ENCODE results near the gene CTSE.

CTSE gene

DNA sequence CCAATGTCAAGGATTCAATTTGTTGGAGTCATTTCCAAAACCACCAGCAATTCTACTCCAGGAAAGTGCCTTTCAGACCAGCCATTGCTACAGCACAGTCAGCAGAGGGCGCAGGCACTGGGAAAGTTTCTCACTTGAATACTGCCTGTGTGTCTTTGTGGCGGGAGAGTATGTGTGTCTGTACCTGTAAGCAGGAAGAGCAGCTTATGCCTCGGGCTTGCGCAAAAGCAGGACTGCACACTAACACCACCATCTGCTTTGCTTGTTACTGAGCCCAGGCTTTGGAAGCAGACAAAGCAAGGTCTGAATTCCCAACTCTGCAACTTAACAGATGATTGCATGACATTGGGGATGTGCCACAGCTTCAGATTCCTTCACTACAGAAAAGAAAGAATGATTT, 7.0 kb upstream of the CTSE start:
- Histone ChIP-seq H3K9me3 (ENCODE audit: control insufficient read depth in 2 of 2, low read length in 2 of 2) (peaks cover 0 to 4% of the 10 kb centered on the region in 2 donors), H3K36me3 (ENCODE audit: control insufficient read depth in 2 of 2, insufficient read depth in 2 of 2, low read length in 2 of 2) (no peaks in the 10 kb centered on the region), H3K4me1 (ENCODE audit: control insufficient read depth, insufficient read depth, low read length) (no peaks in the 10 kb centered on the region), H3K4me3 (ENCODE audit: low read length in 2 of 2) (no peak overlapping the region), H3K27ac (ENCODE audit: low read length) (no peak overlapping the region), H3K27me3 (ENCODE audit: control insufficient read depth in 1 of 2, insufficient read depth in 2 of 2, low read length in 2 of 2) (peaks cover 3 to 5% of the 10 kb centered on the region in 2 donors), H3K9ac (ENCODE audit: low read length in 2 of 2) (no peak overlapping the region)

DNA sequence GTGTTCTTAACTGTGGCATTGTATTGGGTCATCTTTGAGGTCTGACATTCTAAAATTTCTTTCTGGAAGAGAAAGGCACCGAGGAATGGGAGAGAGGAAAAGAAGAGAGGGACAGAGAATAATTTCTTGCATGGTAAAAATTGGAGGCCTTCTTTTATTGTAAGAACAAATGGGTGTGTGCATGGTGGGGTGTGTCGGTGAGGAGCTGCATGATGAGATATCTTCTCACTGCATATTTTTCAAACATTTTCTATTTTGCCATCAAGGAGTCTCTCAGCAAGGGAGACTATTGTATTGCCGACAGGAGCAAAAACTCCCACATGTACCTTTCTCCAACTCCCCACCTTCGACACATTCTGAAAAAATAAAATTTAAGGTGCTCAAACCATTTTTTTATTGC, 6.5 kb upstream of the CTSE start:
- H3K27ac ChIP-seq (ENCODE audit: low read length): no peak overlapping the region
- H3K4me1 ChIP-seq (ENCODE audit: control insufficient read depth, insufficient read depth, low read length): no peaks in the 10 kb centered on the region
- H3K9me3 ChIP-seq (ENCODE audit: control insufficient read depth in 2 of 2, low read length in 2 of 2): peaks cover 0 to 4% of the 10 kb centered on the region in 2 donors
- no peaks in the 10 kb centered on the region for H3K36me3 ChIP-seq (ENCODE audit: control insufficient read depth in 2 of 2, insufficient read depth in 2 of 2, low read length in 2 of 2)
- no peak overlapping the region for H3K4me3 ChIP-seq (ENCODE audit: low read length in 2 of 2)
- H3K27me3 ChIP-seq (ENCODE audit: control insufficient read depth in 1 of 2, insufficient read depth in 2 of 2, low read length in 2 of 2): peaks cover 3 to 5% of the 10 kb centered on the region in 2 donors
- no peak overlapping the region for H3K9ac ChIP-seq (ENCODE audit: low read length in 2 of 2)

DNA sequence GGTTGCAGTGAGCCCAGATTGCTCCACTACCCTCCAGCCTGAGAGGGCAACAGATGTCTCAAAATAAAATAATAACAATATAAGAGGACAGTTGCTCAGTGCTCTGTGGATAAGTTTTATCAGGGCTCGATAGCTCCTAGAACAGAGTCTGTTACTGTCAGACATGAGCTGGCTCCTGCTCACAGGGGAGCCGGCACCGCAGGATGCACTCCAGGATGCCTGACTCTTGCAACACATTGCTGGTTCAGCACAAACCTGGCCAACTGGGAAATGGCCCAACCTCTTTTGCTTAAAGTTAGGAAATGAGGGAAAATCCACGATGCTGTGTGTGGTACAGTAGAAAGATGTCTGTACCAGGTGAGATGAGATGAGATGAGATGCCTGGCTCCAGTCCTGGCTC, 5.8 kb upstream of the CTSE start:
- Histone ChIP-seq H3K27ac (ENCODE audit: low read length) (no peak overlapping the region), H3K4me3 (ENCODE audit: low read length in 2 of 2) (no peak overlapping the region), H3K27me3 (ENCODE audit: control insufficient read depth in 1 of 2, insufficient read depth in 2 of 2, low read length in 2 of 2) (peaks cover 3 to 5% of the 10 kb centered on the region in 2 donors), H3K9ac (ENCODE audit: low read length in 2 of 2) (no peak overlapping the region), H3K9me3 (ENCODE audit: control insufficient read depth in 2 of 2, low read length in 2 of 2) (peaks cover 0 to 4% of the 10 kb centered on the region in 2 donors), H3K36me3 (ENCODE audit: control insufficient read depth in 2 of 2, insufficient read depth in 2 of 2, low read length in 2 of 2) (no peaks in the 10 kb centered on the region), H3K4me1 (ENCODE audit: control insufficient read depth, insufficient read depth, low read length) (no peaks in the 10 kb centered on the region)

DNA sequence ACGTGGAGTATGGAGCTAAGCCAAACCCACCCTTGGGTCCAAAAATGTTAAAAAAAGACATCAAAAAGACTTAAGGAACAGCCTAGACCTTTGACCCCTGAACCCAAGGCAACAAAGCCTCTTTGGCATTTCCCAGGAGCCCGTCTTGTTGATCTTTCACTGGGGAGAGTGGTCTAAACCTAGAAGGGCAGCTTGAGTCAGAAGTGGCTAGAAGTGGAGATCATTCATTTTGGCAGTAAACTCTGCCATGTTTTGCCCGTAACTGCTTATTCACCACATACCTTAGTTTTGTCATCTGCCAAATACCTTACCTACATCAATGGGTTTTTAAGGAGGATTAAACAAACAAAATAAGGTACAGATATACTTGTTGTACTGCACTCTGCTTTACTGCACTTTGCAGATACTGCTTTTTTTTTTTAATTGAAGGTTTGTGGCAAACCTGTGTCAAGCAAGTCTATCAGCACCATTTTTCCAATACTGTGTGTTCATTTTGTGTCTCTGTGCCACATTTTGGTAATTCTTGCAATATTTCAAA, 1.7 kb upstream of the CTSE start:
- Histone ChIP-seq H3K4me3 (ENCODE audit: low read length in 2 of 2) (no peak overlapping the region), H3K27ac (ENCODE audit: low read length) (no peak overlapping the region), H3K27me3 (ENCODE audit: control insufficient read depth in 1 of 2, insufficient read depth in 2 of 2, low read length in 2 of 2) (peaks cover 7 to 8% of the 10 kb centered on the region in 2 donors), H3K4me1 (ENCODE audit: control insufficient read depth, insufficient read depth, low read length) (no peaks in the 10 kb centered on the region), H3K9me3 (ENCODE audit: control insufficient read depth in 2 of 2, low read length in 2 of 2) (no peaks in the 10 kb centered on the region), H3K9ac (ENCODE audit: low read length in 2 of 2) (no peak overlapping the region), H3K36me3 (ENCODE audit: control insufficient read depth in 2 of 2, insufficient read depth in 2 of 2, low read length in 2 of 2) (no peaks in the 10 kb centered on the region)

DNA sequence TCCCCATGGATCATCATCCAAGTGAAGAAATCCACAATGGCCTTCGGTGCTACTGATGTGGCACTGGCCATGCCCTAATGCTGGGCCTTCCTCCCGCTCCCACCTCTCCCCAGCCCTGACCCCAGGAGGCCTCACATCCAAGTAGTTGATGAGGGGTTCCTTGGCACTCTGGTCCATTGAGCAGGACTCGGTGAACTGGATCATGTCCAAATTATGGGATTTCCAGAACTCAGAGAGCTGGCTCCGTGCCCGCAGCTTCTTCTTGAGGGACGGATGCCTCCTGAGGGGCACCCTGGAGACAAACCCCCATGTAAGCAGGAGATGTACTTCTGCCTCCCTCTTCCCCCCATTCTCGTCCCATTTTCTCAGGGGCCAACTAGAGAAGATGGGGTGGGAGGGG, 929 bp downstream of the CTSE start:
- no peak overlapping the region for H3K4me3 ChIP-seq (ENCODE audit: low read length in 2 of 2)
- H3K9ac ChIP-seq (ENCODE audit: low read length in 2 of 2): no peak overlapping the region
- H3K4me1 ChIP-seq (ENCODE audit: control insufficient read depth, insufficient read depth, low read length): no peaks in the 10 kb centered on the region
- H3K27me3 ChIP-seq (ENCODE audit: control insufficient read depth in 1 of 2, insufficient read depth in 2 of 2, low read length in 2 of 2): peaks cover 3 to 4% of the 10 kb centered on the region in 2 donors
- H3K9me3 ChIP-seq (ENCODE audit: control insufficient read depth in 2 of 2, low read length in 2 of 2): no peaks in the 10 kb centered on the region
- H3K36me3 ChIP-seq (ENCODE audit: control insufficient read depth in 2 of 2, insufficient read depth in 2 of 2, low read length in 2 of 2): no peaks in the 10 kb centered on the region
- H3K27ac ChIP-seq (ENCODE audit: low read length): no peak overlapping the region

DNA sequence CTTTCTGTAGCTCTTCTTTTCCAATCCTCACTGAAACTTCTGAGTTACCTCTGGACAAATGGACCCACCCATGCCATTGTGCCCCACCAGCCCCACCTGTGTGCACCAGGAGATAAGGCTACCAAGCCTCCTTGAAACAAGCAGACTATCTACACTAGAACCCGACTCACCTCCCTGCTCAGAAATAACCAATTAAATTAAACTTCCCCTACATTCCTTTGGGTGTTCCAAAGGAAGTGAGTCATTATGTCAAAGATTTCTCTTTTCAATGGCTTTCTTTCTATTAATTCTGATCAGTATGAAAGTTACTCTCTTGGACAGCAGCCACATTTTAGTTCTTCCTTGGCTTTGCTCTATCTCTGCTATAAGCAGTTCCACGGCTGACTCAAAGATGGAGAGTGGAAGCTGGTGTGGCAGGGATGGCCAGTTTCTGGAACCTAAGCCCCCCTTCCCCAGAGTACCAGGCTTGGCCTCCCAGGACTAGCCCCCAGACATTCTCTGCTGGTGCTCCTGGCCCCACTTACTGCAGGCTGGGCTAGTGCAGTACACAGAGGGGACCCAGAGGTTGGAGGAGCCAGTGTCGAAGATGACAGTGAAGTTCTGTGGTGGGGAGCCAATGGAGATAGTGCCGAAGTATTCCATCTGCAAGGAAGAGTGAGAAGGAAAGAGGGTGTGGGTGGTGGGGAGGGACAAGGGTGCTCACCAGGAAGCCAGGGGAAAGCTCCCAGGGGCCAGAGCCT, 1.9 kb downstream of the CTSE start:
- Histone ChIP-seq H3K9me3 (ENCODE audit: control insufficient read depth in 2 of 2, low read length in 2 of 2) (no peaks in the 10 kb centered on the region), H3K9ac (ENCODE audit: low read length in 2 of 2) (no peak overlapping the region), H3K4me3 (ENCODE audit: low read length in 2 of 2) (no peak overlapping the region), H3K4me1 (ENCODE audit: control insufficient read depth, insufficient read depth, low read length) (no peaks in the 10 kb centered on the region), H3K27me3 (ENCODE audit: control insufficient read depth in 1 of 2, insufficient read depth in 2 of 2, low read length in 2 of 2) (peaks cover 3 to 4% of the 10 kb centered on the region in 2 donors), H3K36me3 (ENCODE audit: control insufficient read depth in 2 of 2, insufficient read depth in 2 of 2, low read length in 2 of 2) (no peaks in the 10 kb centered on the region), H3K27ac (ENCODE audit: low read length) (no peak overlapping the region)

DNA sequence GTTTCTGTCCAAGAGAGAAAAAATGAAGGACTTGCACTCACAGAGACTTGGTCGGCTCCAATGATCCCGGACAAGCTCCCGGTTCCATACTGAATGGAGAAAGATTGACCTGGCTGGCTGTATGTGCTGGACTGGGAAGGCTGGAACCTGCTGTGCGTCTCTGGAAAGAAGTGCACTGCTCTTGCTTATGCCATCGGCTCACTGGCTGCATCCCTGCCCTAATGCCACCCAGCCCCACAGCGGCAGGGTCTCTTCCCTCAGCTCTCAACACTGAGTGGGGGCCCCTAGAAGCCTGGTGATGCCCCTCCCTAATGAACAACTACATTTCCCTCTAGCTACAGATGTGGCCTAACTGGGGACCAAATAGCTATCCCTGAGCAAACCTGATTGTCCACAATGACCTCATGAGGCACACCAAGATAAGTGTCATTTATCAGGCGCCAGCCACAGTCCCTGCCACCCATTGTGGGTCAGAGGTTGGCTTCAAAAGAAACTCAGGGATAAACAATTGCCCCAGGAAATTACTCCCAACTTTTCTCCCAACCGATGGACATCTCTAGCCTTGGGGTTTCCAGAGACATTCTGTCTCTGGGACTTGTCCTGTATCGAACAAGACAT, 2.6 kb downstream of the CTSE start:
- Histone ChIP-seq H3K4me1 (ENCODE audit: control insufficient read depth, insufficient read depth, low read length) (no peaks in the 10 kb centered on the region), H3K9ac (ENCODE audit: low read length in 2 of 2) (no peak overlapping the region), H3K36me3 (ENCODE audit: control insufficient read depth in 2 of 2, insufficient read depth in 2 of 2, low read length in 2 of 2) (no peaks in the 10 kb centered on the region), H3K27ac (ENCODE audit: low read length) (no peak overlapping the region), H3K4me3 (ENCODE audit: low read length in 2 of 2) (no peak overlapping the region), H3K9me3 (ENCODE audit: control insufficient read depth in 2 of 2, low read length in 2 of 2) (no peaks in the 10 kb centered on the region), H3K27me3 (ENCODE audit: control insufficient read depth in 1 of 2, insufficient read depth in 2 of 2, low read length in 2 of 2) (peaks cover 3 to 4% of the 10 kb centered on the region in 2 donors)

DNA sequence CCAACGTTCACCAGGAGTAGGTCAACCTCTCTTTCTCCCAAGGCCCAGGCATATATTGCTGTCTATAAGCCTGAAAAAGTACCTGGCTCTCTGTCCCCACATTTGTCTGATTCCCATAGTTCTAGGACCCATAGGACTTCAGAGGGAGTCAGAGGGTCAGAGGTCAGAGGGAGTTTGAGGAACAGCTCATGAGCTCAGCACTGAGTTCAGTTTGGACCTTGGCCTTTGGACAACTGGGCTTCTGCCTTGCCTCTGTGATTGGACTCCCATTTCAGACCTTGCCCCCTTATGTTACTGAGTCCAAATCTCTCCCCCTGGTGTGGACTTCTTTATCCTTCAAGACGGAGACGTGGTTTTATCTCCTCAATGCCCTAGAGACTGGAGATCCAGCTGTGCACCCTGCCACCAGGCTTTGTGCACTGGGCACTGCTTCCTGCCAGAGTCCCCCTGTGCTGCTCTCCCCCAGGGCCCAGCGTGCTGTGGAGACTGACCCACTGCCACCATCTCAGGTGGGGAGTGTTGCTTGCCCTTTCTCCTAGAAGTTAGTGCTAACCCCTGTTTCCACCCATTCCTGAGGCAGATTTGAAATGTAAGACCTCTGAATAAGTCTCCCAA, 3.2 kb downstream of the CTSE start:
- H3K27me3 ChIP-seq (ENCODE audit: control insufficient read depth in 1 of 2, insufficient read depth in 2 of 2, low read length in 2 of 2): peaks cover 3 to 4% of the 10 kb centered on the region in 2 donors
- no peak overlapping the region for H3K4me3 ChIP-seq (ENCODE audit: low read length in 2 of 2)
- H3K4me1 ChIP-seq (ENCODE audit: control insufficient read depth, insufficient read depth, low read length): no peaks in the 10 kb centered on the region
- H3K9ac ChIP-seq (ENCODE audit: low read length in 2 of 2): no peak overlapping the region
- H3K27ac ChIP-seq (ENCODE audit: low read length): no peak overlapping the region
- no peaks in the 10 kb centered on the region for H3K9me3 ChIP-seq (ENCODE audit: control insufficient read depth in 2 of 2, low read length in 2 of 2)
- no peaks in the 10 kb centered on the region for H3K36me3 ChIP-seq (ENCODE audit: control insufficient read depth in 2 of 2, insufficient read depth in 2 of 2, low read length in 2 of 2)

DNA sequence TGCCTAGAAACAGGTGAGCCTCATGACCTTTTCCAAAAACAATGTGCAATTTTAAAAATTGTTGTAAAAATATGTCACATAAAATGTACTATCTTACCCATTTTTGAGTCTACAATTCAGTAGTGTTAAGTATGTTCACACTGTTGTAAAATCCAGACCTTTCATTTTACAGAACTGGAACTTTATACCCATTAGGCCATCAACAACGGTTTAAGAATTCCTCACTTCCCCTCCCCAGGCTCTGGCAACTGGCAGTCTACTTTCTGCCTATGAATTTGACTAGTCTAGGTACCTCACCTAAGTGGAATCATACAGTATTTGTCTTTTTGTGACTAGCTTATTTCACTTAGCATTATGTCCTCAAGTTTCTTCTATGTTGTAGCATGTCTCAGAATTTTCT, 8.6 kb downstream of the CTSE start:
- Histone ChIP-seq H3K9ac (ENCODE audit: low read length in 2 of 2) (no peak overlapping the region), H3K27ac (ENCODE audit: low read length) (no peak overlapping the region)

DNA sequence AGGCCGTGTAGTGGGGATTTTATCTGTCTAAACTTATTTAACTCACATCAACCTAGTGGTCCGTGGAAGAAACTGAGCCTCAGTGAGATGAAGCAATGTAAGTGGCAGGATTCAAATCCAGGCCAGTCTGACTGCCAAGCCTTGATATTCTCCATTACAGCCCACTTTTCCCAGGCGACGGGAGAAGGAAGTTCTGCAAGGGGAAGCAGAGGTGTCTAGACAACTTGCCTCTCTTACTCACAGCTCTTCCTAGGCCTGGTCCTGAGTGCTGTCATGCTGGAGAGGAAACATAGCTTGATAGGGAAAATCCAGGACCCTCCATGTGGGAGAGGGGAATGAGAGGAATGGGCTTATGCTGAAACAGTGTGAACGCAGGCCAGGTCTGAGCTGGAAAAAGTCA, 9.1 kb downstream of the CTSE start:
- H3K27ac ChIP-seq (ENCODE audit: low read length): no peak overlapping the region
- H3K9ac ChIP-seq (ENCODE audit: low read length in 2 of 2): no peak overlapping the region
- H3K9me3 ChIP-seq (ENCODE audit: control insufficient read depth in 2 of 2, low read length in 2 of 2): no peaks in the 10 kb centered on the region
- H3K4me3 ChIP-seq (ENCODE audit: low read length in 2 of 2): no peak overlapping the region
- no peaks in the 10 kb centered on the region for H3K27me3 ChIP-seq (ENCODE audit: control insufficient read depth in 1 of 2, insufficient read depth in 2 of 2, low read length in 2 of 2)
- H3K4me1 ChIP-seq (ENCODE audit: control insufficient read depth, insufficient read depth, low read length): no peaks in the 10 kb centered on the region
- no peaks in the 10 kb centered on the region for H3K36me3 ChIP-seq (ENCODE audit: control insufficient read depth in 2 of 2, insufficient read depth in 2 of 2, low read length in 2 of 2)

More for the DNA sequence above, 8.6 kb downstream of the CTSE start:
- no peaks in the 10 kb centered on the region for H3K4me1 ChIP-seq (ENCODE audit: control insufficient read depth, insufficient read depth, low read length)
- H3K9me3 ChIP-seq (ENCODE audit: control insufficient read depth in 2 of 2, low read length in 2 of 2): no peaks in the 10 kb centered on the region
- no peaks in the 10 kb centered on the region for H3K36me3 ChIP-seq (ENCODE audit: control insufficient read depth in 2 of 2, insufficient read depth in 2 of 2, low read length in 2 of 2)
- no peak overlapping the region for H3K4me3 ChIP-seq (ENCODE audit: low read length in 2 of 2)
- no peaks in the 10 kb centered on the region for H3K27me3 ChIP-seq (ENCODE audit: control insufficient read depth in 1 of 2, insufficient read depth in 2 of 2, low read length in 2 of 2)

Measured in stomach smooth muscle (tissue), 2 donors.